Type B pancreatic cell (in vitro differentiated cells): ENCODE results near the gene ORC6. TPM values are rescaled to one million over a fixed set of nuclear protein-coding genes. Genes with fewer than 3 reads are reported as not detected.

Source experiments
- DNase-seq: peaks from one replicate; pipeline ENCODE4 v3.0.0; 2021; ENCODE audit warnings: mixed read lengths; ENCODE audit not compliant: unreplicated experiment; ENCODE audit errors: extremely low spot score
- H3K27ac Mint-ChIP-seq: 2 replicates; pipeline ENCODE4 v1.8.0; 2021; ENCODE audit warnings: mild to moderate bottlenecking, mixed read lengths
- H3K27me3 Mint-ChIP-seq: 2 replicates; pipeline ENCODE4 v1.8.0; 2021; ENCODE audit warnings: mixed read lengths
- H3K36me3 Mint-ChIP-seq: 2 replicates; pipeline ENCODE4 v1.8.0; 2021; ENCODE audit warnings: mixed read lengths
- H3K4me1 Mint-ChIP-seq: one replicate; pipeline ENCODE4 v1.8.0; 2021; ENCODE audit warnings: mixed read lengths; ENCODE audit not compliant: unreplicated experiment
- H3K4me3 Mint-ChIP-seq: 2 replicates; pipeline ENCODE4 v1.8.0; 2021; ENCODE audit warnings: mild to moderate bottlenecking, mixed read lengths
- H3K9me3 Mint-ChIP-seq: 2 replicates; pipeline ENCODE4 v1.8.0; 2021; ENCODE audit warnings: mixed read lengths
- total RNA-seq: library from RNA; stranded (reverse); gene quantifications from 2 replicates; pipeline ENCODE4 v1.2.1, GENCODE V29; 2021; ENCODE audit warnings: low replicate concordance
- TF ChIP-seq, protein P1 (sequence below): fragments of 200-600 bp; sonication (generic); conservative IDR thresholded peaks from 2 replicates; pipeline ENCODE4 v1.5.0; 2021; ENCODE audit warnings: antibody characterized with exemption, mild to moderate bottlenecking

Gene ORC6
- total RNA-seq, 1 donor from 2014 or later = 48.8 TPM

DNA sequence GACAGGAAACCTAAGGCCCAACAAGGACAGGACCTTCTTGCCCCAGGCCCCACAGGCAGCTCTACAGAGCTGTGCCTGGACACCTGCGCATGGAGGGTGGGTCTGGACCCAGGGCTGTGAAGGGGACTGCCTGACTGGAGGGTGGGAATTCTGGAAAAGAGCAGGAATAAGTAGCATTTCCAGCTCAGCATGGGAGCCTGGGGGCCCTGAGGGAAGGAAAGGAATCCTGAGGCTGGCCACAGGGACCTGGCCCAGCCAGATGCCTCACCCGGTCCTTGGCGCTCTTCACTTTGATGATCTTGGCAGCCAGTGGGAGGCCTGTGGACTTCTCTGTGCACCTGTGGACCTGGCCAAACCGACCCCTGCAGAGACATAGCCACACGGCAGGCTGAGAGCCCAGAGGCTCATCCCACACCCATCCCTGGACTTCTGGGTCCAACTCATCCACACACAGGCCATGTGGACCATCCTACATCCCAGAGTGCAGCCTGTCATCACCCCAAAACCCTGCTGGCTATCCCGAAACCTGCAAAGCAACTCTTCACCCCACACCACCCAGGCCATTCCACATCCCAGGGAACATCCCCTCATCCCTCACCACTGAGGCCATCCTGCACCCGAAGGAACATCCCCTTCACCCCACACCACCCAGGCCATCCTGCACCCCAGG is 40.0 kb downstream of the ORC6 start:
- no peak for DNase-seq
- H3K27ac Mint-ChIP-seq = no peak overlapping the region
- no peaks in the 10 kb centered on the region for H3K27me3 Mint-ChIP-seq
- H3K36me3 Mint-ChIP-seq = no peaks in the 10 kb centered on the region
- no peaks in the 10 kb centered on the region for H3K4me1 Mint-ChIP-seq
- no peak overlapping the region for H3K4me3 Mint-ChIP-seq
- no peaks in the 10 kb centered on the region for H3K9me3 Mint-ChIP-seq
- TF ChIP-seq, protein P1, sequence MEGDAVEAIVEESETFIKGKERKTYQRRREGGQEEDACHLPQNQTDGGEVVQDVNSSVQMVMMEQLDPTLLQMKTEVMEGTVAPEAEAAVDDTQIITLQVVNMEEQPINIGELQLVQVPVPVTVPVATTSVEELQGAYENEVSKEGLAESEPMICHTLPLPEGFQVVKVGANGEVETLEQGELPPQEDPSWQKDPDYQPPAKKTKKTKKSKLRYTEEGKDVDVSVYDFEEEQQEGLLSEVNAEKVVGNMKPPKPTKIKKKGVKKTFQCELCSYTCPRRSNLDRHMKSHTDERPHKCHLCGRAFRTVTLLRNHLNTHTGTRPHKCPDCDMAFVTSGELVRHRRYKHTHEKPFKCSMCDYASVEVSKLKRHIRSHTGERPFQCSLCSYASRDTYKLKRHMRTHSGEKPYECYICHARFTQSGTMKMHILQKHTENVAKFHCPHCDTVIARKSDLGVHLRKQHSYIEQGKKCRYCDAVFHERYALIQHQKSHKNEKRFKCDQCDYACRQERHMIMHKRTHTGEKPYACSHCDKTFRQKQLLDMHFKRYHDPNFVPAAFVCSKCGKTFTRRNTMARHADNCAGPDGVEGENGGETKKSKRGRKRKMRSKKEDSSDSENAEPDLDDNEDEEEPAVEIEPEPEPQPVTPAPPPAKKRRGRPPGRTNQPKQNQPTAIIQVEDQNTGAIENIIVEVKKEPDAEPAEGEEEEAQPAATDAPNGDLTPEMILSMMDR = no peak

DNA sequence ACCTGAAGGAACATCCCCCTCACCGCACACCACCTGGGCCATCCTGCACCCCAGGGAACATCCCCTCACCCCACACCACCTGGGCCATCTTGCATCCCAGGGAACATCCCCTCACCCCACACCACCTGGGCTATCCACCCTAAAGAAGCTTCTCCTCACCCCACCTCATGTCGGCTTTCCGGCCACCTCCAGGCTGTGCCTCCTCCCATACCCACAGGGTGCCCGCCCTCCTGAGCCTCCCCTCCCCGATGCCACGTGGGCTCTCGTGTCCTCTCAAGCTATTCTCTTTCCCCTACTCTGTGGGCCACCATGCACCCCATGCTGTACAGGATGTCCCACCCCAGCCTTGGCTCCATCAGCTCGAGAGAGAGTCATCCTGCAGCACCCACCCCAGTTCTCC is 40.7 kb downstream of the ORC6 start:
- Mint-ChIP-seq H3K36me3 (no peaks in the 10 kb centered on the region), H3K27ac (no peak overlapping the region), H3K4me1 (no peaks in the 10 kb centered on the region), H3K9me3 (no peaks in the 10 kb centered on the region), H3K27me3 (no peaks in the 10 kb centered on the region), H3K4me3 (no peak overlapping the region)
- no peak for DNase-seq
- TF ChIP-seq, protein P1 = no peak

DNA sequence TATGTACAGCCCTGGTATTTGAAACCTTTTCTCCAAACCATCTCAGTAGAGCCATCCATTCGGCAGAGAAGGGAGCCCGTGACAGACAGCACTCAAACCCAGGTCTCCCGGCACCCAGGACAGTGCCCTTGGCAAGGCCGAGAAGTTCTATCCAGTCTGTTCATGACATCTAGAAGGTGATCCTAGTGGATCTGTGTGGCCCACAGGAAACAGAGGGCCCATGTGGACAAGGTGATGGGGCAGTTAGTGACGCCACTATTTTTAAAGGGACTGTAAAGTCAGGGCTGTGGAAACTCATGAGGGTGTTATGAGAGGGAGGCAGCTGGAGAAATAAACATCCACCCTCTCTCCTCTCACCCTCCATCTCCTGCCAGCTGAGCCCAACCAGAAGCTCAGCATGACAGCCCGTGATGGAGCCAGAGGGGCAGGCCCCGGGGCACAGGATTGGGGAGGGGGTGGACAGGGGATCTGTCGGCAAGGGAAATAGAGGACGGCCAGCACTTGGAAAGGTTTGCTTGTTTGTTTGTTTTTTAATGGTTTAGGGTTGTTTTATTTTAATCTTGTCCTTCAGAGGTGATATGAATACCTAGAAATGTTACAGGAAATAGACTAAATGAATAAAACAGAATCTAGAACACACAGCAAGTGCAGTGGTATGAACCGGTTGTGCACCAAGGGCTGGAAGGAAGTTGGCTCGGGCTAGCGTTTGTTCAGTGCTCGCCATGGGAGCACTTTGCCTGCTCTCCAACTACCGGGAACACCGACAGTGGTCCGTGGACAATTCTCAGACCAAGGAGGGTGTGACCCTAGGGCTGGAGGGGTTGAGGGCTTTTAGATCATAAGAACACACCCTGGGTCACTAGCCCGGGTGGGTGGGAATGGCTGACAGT is 41.6 kb downstream of the ORC6 start:
- no peaks in the 10 kb centered on the region for H3K36me3 Mint-ChIP-seq
- no peak overlapping the region for H3K4me3 Mint-ChIP-seq
- H3K27ac Mint-ChIP-seq = no peak overlapping the region
- no peaks in the 10 kb centered on the region for H3K4me1 Mint-ChIP-seq
- TF ChIP-seq, protein P1 = no peak
- DNase-seq = no peak
- H3K27me3 Mint-ChIP-seq = no peaks in the 10 kb centered on the region
- no peaks in the 10 kb centered on the region for H3K9me3 Mint-ChIP-seq

DNA sequence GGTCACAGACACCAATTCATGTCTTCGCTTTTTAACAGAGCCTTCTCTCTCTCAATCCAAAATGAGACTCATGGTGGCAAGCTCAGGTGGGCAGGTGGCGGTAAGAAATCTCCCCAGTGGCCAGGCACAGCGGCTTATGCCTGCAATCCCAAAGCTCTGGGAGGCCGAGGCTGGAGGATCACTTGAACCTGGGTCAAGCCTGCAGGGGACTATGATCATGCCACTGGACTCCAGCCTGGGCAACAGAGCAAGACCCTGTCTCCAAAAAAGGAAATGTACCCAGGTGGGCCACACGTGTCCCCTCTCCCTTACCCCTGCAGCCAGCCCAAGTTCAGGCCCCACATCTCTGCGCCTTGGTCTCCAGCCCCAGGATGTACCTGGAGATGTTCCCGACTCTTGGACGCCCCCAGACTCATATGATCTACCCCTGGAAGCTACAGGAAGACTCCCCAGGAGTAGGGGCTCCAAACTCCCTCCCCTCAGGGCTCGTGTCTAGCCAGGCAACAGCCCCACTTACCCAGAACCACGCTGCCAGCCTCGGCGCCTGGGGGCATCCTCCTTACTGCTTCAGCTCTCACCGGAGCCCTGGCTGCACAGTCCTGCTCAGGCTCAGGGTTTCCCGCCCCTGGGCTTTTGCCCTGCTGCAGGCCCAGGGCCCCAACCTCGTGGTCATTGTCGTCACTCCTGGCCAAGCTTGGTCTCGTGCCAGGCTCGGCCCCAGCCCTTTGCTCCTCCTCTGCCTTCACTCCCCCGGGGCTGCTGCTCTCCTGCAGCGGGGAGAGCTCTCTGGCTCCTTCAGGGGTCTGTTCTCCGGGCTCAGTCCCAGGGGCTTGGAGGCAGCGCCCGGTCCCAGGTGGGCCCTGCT is 42.5 kb downstream of the ORC6 start:
- no peaks in the 10 kb centered on the region for H3K36me3 Mint-ChIP-seq
- no peaks in the 10 kb centered on the region for H3K4me1 Mint-ChIP-seq
- TF ChIP-seq, protein P1 = no peak
- H3K27ac Mint-ChIP-seq = no peak overlapping the region
- no peaks in the 10 kb centered on the region for H3K27me3 Mint-ChIP-seq
- H3K9me3 Mint-ChIP-seq = no peaks in the 10 kb centered on the region
- no peak for DNase-seq
- H3K4me3 Mint-ChIP-seq = no peak overlapping the region

DNA sequence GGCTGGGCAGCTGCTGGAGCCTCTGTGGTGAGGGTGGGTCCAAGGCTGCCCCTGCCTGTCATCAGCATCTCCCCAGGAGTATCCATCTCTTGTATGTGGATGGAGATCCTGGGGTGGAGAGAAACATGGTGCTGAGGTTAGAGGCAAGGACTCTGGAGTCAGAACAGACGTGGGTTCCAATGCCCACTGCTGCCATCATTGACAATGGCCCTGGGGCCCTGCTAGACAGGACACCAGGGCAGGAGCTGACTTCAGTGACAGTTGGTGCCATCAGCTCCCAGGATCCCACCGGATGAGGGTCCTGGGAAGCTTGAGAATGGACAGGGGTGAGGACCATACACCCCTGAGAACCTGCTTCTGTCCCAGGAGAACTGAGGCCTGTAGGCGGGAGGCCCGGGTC is 43.1 kb downstream of the ORC6 start:
- TF ChIP-seq, protein P1 = no peak
- DNase-seq = no peak
- Mint-ChIP-seq H3K27ac (no peak overlapping the region), H3K27me3 (no peaks in the 10 kb centered on the region), H3K9me3 (no peaks in the 10 kb centered on the region), H3K4me1 (no peaks in the 10 kb centered on the region), H3K36me3 (no peaks in the 10 kb centered on the region), H3K4me3 (no peak overlapping the region)
